GM12875 (cell line): Measurements from ENCODE around the gene VSTM4.

Experiments
- H3K4me3 ChIP-seq: one replicate; pipeline ENCODE4 v1.5.1; 2011; ENCODE audit warnings: low read depth, low read length, control low read depth
- TF ChIP-seq, protein P1 (sequence below): IDR thresholded peaks from 2 replicates; pipeline ENCODE4 v1.5.1; 2011; ENCODE audit warnings: low read depth, mild to moderate bottlenecking, control low read depth, inconsistent platforms, low read length, moderate library complexity, borderline replicate concordance; ENCODE audit not compliant: insufficient read depth

Gene VSTM4

DNA sequence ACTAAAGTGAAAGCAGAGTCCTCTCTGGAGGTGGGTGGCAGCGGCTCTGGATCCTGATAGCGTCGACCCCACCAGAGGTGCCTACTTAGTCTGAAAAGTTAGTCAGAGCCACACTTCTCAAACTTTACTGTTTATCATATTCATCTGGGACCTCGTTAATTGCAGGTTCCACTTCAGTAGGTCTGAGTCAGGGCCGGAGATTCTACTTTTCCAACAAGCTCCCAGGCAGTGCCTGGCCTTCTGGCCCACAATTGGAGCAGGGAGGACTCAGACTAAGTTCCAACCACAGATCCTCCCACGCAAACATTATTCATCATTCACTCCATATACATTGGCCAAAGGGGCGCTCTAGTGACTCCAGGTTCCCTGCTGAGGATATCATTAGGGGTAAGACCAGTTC lies 78.1 kb downstream of the VSTM4 start:
- TF ChIP-seq, protein P1, sequence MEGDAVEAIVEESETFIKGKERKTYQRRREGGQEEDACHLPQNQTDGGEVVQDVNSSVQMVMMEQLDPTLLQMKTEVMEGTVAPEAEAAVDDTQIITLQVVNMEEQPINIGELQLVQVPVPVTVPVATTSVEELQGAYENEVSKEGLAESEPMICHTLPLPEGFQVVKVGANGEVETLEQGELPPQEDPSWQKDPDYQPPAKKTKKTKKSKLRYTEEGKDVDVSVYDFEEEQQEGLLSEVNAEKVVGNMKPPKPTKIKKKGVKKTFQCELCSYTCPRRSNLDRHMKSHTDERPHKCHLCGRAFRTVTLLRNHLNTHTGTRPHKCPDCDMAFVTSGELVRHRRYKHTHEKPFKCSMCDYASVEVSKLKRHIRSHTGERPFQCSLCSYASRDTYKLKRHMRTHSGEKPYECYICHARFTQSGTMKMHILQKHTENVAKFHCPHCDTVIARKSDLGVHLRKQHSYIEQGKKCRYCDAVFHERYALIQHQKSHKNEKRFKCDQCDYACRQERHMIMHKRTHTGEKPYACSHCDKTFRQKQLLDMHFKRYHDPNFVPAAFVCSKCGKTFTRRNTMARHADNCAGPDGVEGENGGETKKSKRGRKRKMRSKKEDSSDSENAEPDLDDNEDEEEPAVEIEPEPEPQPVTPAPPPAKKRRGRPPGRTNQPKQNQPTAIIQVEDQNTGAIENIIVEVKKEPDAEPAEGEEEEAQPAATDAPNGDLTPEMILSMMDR, result no peak
- H3K4me3 ChIP-seq, result no peak overlapping the region

DNA sequence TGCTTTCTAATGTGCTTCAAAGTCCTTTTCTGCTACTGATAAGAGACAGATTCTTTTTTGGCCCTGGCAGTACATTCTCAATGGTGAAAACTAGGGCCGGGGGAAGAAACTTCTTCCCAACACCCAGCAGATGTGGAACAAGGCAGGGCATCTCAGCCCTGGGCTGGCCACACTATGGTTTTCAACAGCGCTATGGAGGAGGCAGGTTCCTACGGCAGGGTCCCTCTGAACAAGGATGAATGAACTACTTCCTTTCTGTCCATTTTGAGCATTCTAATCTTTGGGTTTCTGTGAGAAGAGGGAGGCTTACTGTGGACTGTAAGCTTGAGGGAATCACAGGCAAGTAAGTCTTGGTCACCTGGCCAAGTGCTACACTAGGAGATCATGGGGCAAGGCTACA lies 78.7 kb downstream of the VSTM4 start:
- H3K4me3 ChIP-seq, result no peak overlapping the region
- TF ChIP-seq, protein P1, result no peak

DNA sequence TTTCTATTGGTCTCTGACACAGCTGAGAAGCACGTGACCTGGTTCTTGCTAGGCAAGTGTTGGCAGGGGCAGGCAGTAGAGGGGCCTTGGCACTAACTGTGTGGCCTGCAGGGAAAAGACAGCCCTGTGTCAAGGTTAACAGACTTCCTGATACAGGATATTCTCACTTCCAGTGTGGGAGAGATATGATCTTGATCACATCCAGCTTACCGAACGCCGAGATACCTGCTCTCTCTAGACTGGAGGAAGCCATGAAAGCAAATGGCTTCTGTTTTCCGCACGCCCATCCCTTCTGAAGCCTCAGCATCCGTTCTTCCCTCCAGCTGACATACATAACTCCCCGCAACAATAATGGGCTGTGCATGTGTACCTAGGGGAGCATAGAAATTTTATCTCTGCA lies 79.4 kb downstream of the VSTM4 start:
- TF ChIP-seq, protein P1, result no peak

DNA sequence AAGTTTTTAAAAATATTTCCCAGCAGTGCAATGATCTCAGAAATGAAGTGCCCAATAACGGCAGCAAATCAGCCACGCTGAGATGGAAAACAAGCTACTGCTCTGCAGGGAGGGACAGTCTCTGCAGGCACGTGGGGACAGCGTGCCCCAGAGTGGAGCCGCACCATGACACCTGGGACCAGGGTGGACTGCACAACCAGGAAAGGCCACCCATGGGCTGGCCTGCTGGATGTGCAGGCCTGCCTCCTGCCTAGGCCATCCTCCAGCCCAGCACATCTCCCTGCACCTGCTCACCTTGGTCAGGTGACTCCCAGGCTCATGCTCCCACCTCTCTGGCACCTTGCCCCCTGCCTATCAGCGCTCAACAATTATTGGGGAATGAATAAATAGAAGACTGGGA lies 80.4 kb downstream of the VSTM4 start:
- no peak overlapping the region for H3K4me3 ChIP-seq
- TF ChIP-seq, protein P1, result no peak

More for the DNA sequence above, 79.4 kb downstream of the VSTM4 start:
- H3K4me3 ChIP-seq, result no peak overlapping the region

DNA sequence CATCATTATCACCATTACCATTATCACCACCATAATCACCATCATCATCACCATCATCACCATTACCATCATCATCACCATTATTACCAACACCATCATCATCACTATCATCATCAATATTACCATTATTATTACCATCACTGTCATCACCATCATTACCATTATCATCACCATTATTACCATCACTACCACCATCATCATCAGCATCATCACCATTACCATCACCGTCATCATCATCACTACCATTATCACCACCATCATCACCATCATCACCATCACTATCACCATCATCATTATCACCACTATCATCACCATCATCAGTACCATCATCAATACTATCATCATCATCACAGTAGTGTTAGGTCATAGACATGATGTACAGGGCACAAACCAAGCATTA lies 81.4 kb downstream of the VSTM4 start:
- H3K4me3 ChIP-seq, result no peak overlapping the region
- TF ChIP-seq, protein P1, result no peak

DNA sequence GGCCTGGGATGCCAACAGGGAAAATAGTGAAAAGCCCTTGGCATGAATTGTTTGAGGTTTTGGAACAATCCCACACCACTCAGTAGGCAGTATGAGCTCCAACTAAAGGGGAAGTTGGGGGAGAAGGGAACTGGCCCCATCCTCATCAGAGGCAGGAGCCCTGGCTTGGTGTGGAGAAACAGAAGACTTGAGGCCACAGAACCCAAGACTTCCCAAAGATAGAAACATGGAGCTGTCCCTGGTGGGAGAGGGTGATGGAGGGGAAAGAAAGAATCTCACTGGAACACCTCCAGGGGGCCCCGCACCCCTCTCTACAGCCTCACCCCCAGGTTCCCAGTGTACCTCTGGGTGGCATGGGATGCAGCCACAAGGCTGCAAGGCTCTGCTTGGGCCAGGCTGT lies 85.7 kb downstream of the VSTM4 start:
- H3K4me3 ChIP-seq, result no peak overlapping the region
- TF ChIP-seq, protein P1, result no peak

DNA sequence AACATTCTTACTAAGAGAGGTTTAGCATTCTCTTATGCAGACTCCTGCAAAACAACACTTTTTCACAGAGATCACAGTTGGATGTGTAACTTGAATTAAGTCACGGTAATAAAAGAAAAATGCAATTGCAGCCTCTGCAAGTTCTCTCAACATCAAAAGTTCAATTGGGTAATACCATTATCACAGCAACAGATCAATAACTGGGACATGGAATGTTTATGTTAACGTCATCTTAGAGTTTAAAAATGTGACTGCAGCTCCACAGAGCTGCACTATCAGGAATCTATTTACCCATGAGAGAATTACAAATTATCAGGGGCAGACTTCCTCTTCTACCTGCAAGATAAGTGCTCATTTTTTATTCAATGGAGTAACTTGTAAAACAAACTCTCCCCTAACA lies 86.7 kb downstream of the VSTM4 start:
- TF ChIP-seq, protein P1, result no peak
- no peak overlapping the region for H3K4me3 ChIP-seq
